Upper lobe of right lung (tissue), 1 donor: Measurements from ENCODE around the gene OTC. TPM values are rescaled to one million over a fixed set of nuclear protein-coding genes. Genes with fewer than 3 reads are reported as not detected.

Experiments
- ATAC-seq: fragments of 200-7000 bp; cut with Tn5 transposase; one replicate; pipeline ENCODE4 v1.9.1; 2020; ENCODE audit warnings: mild to moderate bottlenecking, moderate library complexity
- DNase-seq: peaks from one replicate; pipeline ENCODE4 v3.0.0-alpha.2; 2020
- H3K27ac ChIP-seq: fragments of 200-600 bp; one replicate; pipeline ENCODE4 v1.8.0; 2022
- H3K27me3 ChIP-seq: fragments of 200-600 bp; one replicate; pipeline ENCODE4 v1.8.0; 2022; ENCODE audit warnings: mild to moderate bottlenecking
- H3K36me3 ChIP-seq: fragments of 200-600 bp; one replicate; pipeline ENCODE4 v1.8.0; 2022
- H3K4me1 ChIP-seq: fragments of 200-600 bp; one replicate; pipeline ENCODE4 v1.8.0; 2022
- H3K4me3 ChIP-seq: fragments of 200-600 bp; one replicate; pipeline ENCODE4 v1.8.0; 2022; ENCODE audit warnings: mild to moderate bottlenecking
- H3K9me3 ChIP-seq: fragments of 200-600 bp; one replicate; pipeline ENCODE4 v1.8.0; 2022
- intact Hi-C: fragments of 100-400 bp; cut with DNase I; formaldehyde crosslinking; loops from one replicate; pipeline ENCODE4 v1.11.0; 2022
- total RNA-seq: library from RNA; stranded (reverse); fragmentation: NEBNext Ultra II Directional; extraction: Animal tissue kit (Norgen Biotek cat#: 25700); gene quantifications from one replicate; pipeline ENCODE4 v1.2.1, GENCODE V29; 2021
- TF ChIP-seq, protein P1 (sequence below): fragments of 200-600 bp; IDR thresholded peaks from one replicate; pipeline ENCODE4 v1.8.0; 2022; ENCODE audit warnings: antibody characterized with exemption
- donor health status: DM: no; HTN: yes; CAD: no; lungs with severe emphysema.

Gene OTC
- total RNA-seq, 1 donor from 2014 or later = 1.7 TPM

DNA sequence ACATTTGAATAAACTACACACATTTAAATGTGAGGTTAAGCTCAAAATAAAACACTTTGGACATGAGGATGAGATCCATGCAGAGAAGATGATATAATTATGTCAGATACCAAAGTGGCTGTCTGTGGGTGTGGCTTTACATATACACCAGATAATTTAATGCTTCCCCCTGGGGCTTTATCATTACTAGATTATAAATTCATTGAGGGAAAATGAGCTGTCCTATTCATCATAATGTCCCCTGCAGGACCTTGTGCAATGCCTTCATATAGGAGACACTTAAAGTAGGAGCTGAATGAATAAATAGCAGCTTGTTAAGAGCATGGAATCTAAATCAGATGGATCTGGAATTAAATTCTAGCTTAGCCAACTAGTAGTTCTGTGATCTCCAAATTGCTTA, 49.7 kb downstream of the OTC start:
- TF ChIP-seq, protein P1, sequence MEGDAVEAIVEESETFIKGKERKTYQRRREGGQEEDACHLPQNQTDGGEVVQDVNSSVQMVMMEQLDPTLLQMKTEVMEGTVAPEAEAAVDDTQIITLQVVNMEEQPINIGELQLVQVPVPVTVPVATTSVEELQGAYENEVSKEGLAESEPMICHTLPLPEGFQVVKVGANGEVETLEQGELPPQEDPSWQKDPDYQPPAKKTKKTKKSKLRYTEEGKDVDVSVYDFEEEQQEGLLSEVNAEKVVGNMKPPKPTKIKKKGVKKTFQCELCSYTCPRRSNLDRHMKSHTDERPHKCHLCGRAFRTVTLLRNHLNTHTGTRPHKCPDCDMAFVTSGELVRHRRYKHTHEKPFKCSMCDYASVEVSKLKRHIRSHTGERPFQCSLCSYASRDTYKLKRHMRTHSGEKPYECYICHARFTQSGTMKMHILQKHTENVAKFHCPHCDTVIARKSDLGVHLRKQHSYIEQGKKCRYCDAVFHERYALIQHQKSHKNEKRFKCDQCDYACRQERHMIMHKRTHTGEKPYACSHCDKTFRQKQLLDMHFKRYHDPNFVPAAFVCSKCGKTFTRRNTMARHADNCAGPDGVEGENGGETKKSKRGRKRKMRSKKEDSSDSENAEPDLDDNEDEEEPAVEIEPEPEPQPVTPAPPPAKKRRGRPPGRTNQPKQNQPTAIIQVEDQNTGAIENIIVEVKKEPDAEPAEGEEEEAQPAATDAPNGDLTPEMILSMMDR = no peak
- intact Hi-C loops = no loop called here
- Histone ChIP-seq H3K4me1 (no peaks in the 10 kb centered on the region), H3K9me3 (no peaks in the 10 kb centered on the region), H3K36me3 (no peaks in the 10 kb centered on the region), H3K27ac (no peak overlapping the region), H3K4me3 (no peak overlapping the region), H3K27me3 (no peaks in the 10 kb centered on the region)
- ATAC-seq = no peak
- no peak for DNase-seq

DNA sequence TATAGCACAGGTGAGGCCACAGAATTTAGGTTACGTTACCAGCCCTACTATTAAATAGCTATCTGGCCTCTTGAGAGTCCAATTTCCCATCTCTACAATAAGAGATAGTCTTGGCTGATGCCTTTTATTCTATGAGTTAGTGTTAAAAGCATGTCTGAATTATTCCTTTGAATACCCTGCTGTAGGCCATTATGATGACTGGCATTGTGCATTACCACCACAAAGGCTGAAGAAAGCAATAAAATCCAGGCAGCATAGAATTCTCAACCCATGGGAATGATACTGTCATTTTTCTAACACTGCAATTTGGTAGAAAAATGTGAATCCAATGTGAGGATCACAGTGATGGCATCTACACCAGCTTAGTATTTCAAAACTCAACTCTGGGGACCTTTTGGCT, 51.4 kb downstream of the OTC start:
- intact Hi-C loops = no loop called here
- no peaks in the 10 kb centered on the region for H3K9me3 ChIP-seq
- H3K27me3 ChIP-seq = no peaks in the 10 kb centered on the region
- ATAC-seq = no peak
- H3K4me3 ChIP-seq = no peak overlapping the region
- H3K36me3 ChIP-seq = no peaks in the 10 kb centered on the region
- DNase-seq = no peak
- H3K4me1 ChIP-seq = no peaks in the 10 kb centered on the region
- no peak overlapping the region for H3K27ac ChIP-seq
- TF ChIP-seq, protein P1 = no peak

DNA sequence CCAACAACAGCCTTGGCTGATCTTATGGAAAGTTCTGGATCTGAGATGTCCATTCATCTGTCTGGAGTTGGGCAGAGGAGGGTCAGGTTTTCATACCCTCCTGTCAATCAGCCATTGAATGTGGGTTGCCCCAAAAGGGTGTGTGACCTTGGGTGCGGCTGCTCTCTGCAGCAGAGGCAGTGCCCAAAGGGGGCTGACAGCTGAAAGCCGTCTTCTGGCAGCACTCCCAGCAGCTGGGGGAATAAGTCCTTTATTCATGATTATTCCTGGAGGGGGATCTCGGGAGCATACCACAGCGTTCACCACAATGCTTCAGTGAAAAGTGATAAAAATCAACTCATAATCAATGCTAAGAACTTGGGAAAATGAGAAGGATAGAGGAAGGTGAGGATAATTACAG, 54.7 kb downstream of the OTC start:
- intact Hi-C loops = no loop called here
- H3K36me3 ChIP-seq = no peaks in the 10 kb centered on the region
- DNase-seq (no peak), ATAC-seq (no peak)
- H3K9me3 ChIP-seq = no peaks in the 10 kb centered on the region
- TF ChIP-seq, protein P1 = no peak
- H3K27me3 ChIP-seq = no peaks in the 10 kb centered on the region
- no peaks in the 10 kb centered on the region for H3K4me1 ChIP-seq
- no peak overlapping the region for H3K27ac ChIP-seq
- no peak overlapping the region for H3K4me3 ChIP-seq

DNA sequence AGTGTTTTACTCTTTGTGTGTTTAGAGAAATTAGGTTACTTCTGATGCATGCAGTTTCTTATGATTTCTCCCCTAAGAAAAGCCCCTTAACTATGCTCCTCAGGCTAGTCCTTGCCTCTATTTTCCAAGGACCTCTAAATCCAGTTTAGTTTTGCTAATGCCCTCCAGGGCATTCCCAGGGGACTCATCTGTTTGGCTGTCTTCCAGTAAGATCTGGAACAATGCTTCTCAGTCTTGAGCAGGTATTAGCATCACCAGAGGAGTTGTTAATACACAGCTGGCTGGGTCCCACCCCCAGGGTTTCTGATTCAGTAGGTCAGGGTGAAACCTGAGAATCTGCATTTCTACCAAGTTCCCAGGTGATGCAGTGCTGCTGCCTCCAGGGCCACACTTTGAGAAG, 56.9 kb downstream of the OTC start:
- DNase-seq = no peak
- H3K9me3 ChIP-seq = no peaks in the 10 kb centered on the region
- H3K36me3 ChIP-seq = no peaks in the 10 kb centered on the region
- no peaks in the 10 kb centered on the region for H3K4me1 ChIP-seq
- H3K4me3 ChIP-seq = no peak overlapping the region
- TF ChIP-seq, protein P1 = no peak
- intact Hi-C loops = no loop called here
- H3K27ac ChIP-seq = no peak overlapping the region
- H3K27me3 ChIP-seq = no peaks in the 10 kb centered on the region
- no peak for ATAC-seq

DNA sequence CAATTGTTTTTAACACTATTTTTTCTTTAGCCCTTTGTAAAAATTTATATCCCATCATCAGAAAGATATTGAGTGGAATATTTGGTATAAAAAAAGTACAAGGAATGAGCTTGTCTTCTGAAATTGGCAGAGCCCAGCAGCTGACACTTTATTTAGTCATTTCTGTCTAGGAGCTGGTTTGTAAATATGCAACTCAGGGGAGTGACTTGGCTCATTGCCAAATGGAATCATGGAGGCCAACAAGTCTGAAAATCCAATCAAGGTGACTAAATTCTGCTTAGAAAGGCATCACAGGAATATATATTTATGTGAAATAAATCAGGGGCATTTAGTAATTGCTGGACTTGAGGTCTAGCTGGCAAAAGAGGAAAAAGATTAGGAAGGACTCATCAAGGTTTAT, 74.4 kb downstream of the OTC start:
- Histone ChIP-seq H3K9me3 (no peaks in the 10 kb centered on the region), H3K4me3 (no peak overlapping the region), H3K27me3 (no peaks in the 10 kb centered on the region), H3K27ac (no peak overlapping the region), H3K4me1 (no peaks in the 10 kb centered on the region), H3K36me3 (no peaks in the 10 kb centered on the region)
- no peak for DNase-seq
- intact Hi-C loops = no loop called here
- no peak for ATAC-seq
- TF ChIP-seq, protein P1 = no peak

DNA sequence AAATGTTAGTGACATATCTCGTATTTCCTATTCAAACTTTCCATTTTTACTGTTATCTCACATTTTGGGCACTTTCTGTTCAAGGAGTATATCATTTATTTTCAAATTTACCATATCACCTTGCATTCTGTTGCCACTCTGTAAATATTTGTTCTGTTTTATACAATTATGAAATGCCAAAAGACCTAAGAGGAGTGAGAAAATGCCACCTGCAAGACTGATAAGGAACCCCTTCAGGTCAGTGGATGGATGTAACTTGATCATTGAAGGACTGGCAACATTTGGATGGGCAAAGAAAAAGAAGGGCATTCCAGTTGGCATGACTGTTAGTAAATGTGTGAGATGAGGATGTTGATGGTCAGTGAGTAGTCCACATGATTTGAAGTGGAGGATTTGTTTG, 79.1 kb downstream of the OTC start:
- Histone ChIP-seq H3K27ac (no peak overlapping the region), H3K9me3 (no peaks in the 10 kb centered on the region), H3K27me3 (no peaks in the 10 kb centered on the region), H3K4me1 (no peaks in the 10 kb centered on the region), H3K36me3 (no peaks in the 10 kb centered on the region), H3K4me3 (no peak overlapping the region)
- no peak for DNase-seq
- no peak for ATAC-seq
- intact Hi-C loops = no loop called here
- TF ChIP-seq, protein P1 = no peak
